Muscle layer of duodenum (tissue), 2 donors: ENCODE measurements around the gene REEP3.

ENCODE experiments used
- H3K27ac ChIP-seq: one replicate; pipeline ENCODE4 v1.7.0; 2013; ENCODE audit warnings: mild to moderate bottlenecking, low read length
- H3K27me3 ChIP-seq: one replicate; pipeline ENCODE4 v1.7.0; 2013; ENCODE audit warnings: low read depth, mild to moderate bottlenecking, control low read depth, low read length
- H3K36me3 ChIP-seq, 2 donors: one replicate each; pipeline ENCODE4 v1.7.0; 2013; ENCODE audit warnings: low read length in 2 of 2, control low read depth in 1 of 2, mild to moderate bottlenecking in 1 of 2; ENCODE audit not compliant: insufficient read depth in 2 of 2, control insufficient read depth in 1 of 2
- H3K4me1 ChIP-seq, 2 donors: one replicate each; pipeline ENCODE4 v1.7.0; 2013; ENCODE audit warnings: low read length in 2 of 2, mild to moderate bottlenecking in 2 of 2, control low read depth in 1 of 2, moderate library complexity in 1 of 2; ENCODE audit not compliant: insufficient read depth in 2 of 2, control insufficient read depth in 1 of 2
- H3K4me3 ChIP-seq, 2 donors: one replicate each; pipeline ENCODE4 v1.7.0; 2013; ENCODE audit warnings: low read length in 2 of 2, low read depth in 1 of 2, mild to moderate bottlenecking in 1 of 2
- H3K9me3 ChIP-seq, 2 donors: one replicate each; pipeline ENCODE4 v1.7.0; 2013; ENCODE audit warnings: low read length in 2 of 2, control low read depth in 1 of 2, mild to moderate bottlenecking in 1 of 2; ENCODE audit not compliant: control insufficient read depth in 1 of 2
- donor health status: healthy.

Gene REEP3

DNA sequence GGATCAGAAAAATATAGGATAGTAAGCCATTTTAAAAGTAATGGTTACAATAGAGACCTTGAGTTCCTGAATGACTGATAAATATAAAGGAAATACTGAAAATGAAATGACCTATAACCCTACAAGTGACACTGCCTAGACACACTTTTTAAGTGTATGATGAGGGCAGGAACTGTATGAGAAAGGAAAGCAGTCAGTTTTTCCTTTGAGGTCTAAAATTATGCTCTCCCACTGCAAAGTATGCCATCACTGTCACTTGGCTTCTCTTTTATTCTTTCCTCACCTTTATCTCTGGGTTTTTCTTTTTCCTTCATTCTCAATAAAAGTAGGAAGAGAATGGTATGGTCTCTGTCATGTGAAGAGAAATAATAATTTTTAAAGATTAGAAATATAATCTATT lies 13.5 kb downstream of the REEP3 start:
- Histone ChIP-seq H3K36me3 (no peaks in the 10 kb centered on the region), H3K4me1 (no peaks in the 10 kb centered on the region), H3K9me3 (no peaks in the 10 kb centered on the region), H3K4me3 (no peak overlapping the region), H3K27ac (no peak overlapping the region), H3K27me3 (no peaks in the 10 kb centered on the region)

DNA sequence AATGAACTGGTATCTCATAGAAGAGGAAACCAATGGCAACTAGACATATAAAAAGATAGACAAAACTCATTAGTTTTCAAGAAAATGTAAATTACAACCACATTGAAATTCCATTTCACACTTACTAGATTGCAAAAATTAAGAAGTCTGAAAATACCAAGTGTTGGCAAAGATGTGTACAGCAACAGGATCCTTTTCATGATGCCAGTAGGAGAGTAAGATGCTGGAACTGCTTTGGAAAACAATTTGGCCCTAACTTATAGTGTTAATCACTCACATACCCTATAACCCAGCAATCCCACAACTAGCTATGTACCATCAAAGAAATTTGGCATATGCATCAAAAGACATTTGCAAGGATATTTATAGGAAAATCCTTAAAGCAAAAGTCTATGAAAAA lies 15.5 kb downstream of the REEP3 start:
- no peaks in the 10 kb centered on the region for H3K4me1 ChIP-seq
- H3K9me3 ChIP-seq, result no peaks in the 10 kb centered on the region
- no peak overlapping the region for H3K27ac ChIP-seq
- H3K4me3 ChIP-seq, result no peak overlapping the region
- H3K27me3 ChIP-seq, result no peaks in the 10 kb centered on the region
- no peaks in the 10 kb centered on the region for H3K36me3 ChIP-seq

DNA sequence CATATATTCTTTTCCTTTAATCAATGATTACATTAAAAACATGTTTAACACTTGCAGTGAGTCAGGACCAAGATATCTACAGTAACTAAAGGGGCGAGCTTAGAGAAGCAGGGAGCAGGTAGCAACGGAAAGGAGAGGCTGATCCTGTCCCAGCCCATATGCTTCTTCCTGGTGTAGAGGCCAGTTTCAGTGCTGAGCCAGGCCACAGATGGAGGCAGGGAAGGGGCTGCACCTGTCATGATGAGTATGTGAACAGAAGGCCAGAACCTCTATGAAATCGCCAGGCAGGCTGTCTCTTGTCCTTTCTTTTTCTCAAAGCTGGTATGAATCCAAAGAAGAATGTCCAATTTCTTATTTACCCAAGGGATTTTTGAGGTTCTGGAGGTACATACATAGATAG lies 16.3 kb downstream of the REEP3 start:
- no peak overlapping the region for H3K27ac ChIP-seq
- no peak overlapping the region for H3K4me3 ChIP-seq
- no peaks in the 10 kb centered on the region for H3K27me3 ChIP-seq
- H3K9me3 ChIP-seq, result no peaks in the 10 kb centered on the region
- H3K36me3 ChIP-seq, result no peaks in the 10 kb centered on the region
- no peaks in the 10 kb centered on the region for H3K4me1 ChIP-seq

GRCh38 chr10:63539377-63539776 lies 18.2 kb downstream of the REEP3 start:
- Histone ChIP-seq H3K27me3 (no peaks in the 10 kb centered on the region), H3K27ac (no peak overlapping the region), H3K4me1 (no peaks in the 10 kb centered on the region), H3K4me3 (no peak overlapping the region), H3K36me3 (no peaks in the 10 kb centered on the region), H3K9me3 (no peaks in the 10 kb centered on the region)

DNA sequence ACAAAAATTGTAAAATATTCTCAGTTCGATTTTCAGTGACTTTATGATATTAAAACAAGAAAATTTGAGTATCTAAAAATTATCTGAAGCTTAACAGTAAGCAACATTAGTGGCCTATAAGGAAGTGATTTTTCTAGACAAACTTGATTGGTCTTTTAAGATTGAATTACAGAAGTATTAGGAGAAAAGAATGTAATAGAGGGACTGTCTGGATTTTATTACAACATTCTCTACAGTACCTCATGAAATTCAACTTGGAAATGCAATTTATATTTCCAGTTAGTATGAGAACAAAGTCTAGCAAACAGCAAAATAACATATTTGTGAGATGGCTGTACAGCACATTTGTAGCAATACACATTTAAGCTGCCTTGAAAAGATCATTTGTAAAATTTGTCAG lies 18.8 kb downstream of the REEP3 start:
- no peak overlapping the region for H3K27ac ChIP-seq
- no peaks in the 10 kb centered on the region for H3K27me3 ChIP-seq
- no peaks in the 10 kb centered on the region for H3K4me1 ChIP-seq
- no peaks in the 10 kb centered on the region for H3K9me3 ChIP-seq
- H3K36me3 ChIP-seq, result no peaks in the 10 kb centered on the region
- no peak overlapping the region for H3K4me3 ChIP-seq

DNA sequence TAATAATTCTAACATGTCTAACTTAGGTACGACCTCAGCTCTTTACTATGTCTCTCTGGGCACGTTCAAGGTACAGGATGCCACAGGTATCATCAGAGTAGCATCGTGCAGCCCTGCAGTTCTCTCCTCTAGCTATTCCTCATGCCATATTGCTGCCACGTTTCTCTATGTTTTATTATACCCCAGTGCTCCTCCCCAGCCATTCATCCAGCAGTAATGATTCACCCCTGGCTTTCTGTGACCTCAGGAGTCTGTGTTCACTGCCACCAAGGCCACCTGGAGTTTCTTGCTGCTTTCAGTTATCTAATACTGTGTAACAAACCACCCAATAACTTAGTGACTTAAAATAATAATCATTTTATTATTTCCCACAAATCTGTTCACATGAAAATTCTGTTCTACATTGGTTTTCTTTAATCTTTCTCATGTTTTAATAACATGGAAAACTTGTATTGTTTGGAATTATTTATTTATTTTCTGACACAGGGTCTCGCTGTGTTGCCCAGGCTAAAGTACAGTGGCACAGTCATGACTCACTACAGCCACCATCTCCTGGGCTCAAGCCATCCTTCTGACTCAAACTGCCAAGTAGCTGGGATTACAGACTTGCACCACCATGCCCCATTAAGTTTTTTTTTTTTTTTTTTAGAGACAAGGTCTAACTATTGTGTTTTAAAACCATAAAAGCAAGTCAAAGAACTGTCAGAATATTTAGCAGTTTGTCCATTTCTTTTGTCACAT lies 21.8 kb downstream of the REEP3 start:
- H3K27ac ChIP-seq, result no peak overlapping the region
- no peaks in the 10 kb centered on the region for H3K36me3 ChIP-seq
- H3K9me3 ChIP-seq, result no peaks in the 10 kb centered on the region
- H3K4me3 ChIP-seq, result no peak overlapping the region
- H3K4me1 ChIP-seq, result no peaks in the 10 kb centered on the region
- H3K27me3 ChIP-seq, result no peaks in the 10 kb centered on the region

- Histone ChIP-seq H3K36me3 (no peaks in the 10 kb centered on the region), H3K27ac (no peak overlapping the region), H3K27me3 (no peaks in the 10 kb centered on the region), H3K9me3 (no peaks in the 10 kb centered on the region), H3K4me1 (no peaks in the 10 kb centered on the region), H3K4me3 (no peak overlapping the region)
Measured at GRCh38 chr10:63543576-63543962, 22.4 kb downstream of the REEP3 start.

- H3K9me3 ChIP-seq, result no peaks in the 10 kb centered on the region
- no peaks in the 10 kb centered on the region for H3K27me3 ChIP-seq
- H3K36me3 ChIP-seq, result no peaks in the 10 kb centered on the region
- H3K4me3 ChIP-seq, result no peak overlapping the region
- no peak overlapping the region for H3K27ac ChIP-seq
- H3K4me1 ChIP-seq, result no peaks in the 10 kb centered on the region
Measured at GRCh38 chr10:63544418-63544817, 23.2 kb downstream of the REEP3 start.

DNA sequence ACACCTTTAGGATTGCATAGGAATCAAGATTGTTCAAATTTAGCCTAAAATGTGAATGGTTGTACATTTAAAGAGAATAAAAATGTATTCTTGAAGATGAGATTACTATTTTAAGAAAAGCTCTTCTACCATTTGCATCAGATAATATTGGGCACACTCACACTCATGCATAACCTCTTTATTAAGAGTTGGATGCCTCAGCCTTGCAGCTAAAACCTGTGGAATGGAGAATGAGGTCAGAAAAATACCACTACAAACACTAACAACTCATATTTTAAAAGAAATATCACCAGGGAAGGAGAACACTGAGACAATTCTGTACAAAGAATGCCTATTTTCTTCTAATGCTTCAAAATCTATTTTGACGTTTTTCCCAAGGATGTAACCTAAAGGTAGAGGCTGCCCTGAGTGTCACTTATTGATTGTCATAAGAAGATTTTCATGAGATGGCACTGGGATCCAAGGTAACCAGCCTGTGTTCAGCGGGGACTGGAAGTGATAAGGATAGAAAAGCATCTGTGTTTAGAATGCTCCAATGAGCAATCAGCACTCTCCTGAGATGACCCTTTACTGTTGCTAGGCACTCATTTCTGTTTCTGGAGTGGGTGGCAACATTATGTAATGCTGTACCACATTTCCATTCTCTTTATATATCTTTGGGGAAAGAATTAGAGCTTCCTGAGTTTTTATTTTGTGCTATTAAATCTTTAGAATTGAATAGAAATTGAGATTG lies 26.6 kb downstream of the REEP3 start:
- Histone ChIP-seq H3K4me1 (no peaks in the 10 kb centered on the region), H3K36me3 (peaks cover 0 to 3% of the 10 kb centered on the region in 2 donors), H3K9me3 (no peaks in the 10 kb centered on the region), H3K27me3 (no peaks in the 10 kb centered on the region), H3K27ac (no peak overlapping the region), H3K4me3 (no peak overlapping the region)

GRCh38 chr10:63548860-63549259 lies 27.7 kb downstream of the REEP3 start:
- H3K36me3 ChIP-seq, result peaks cover 0 to 4% of the 10 kb centered on the region in 2 donors
- H3K9me3 ChIP-seq, result no peaks in the 10 kb centered on the region
- no peaks in the 10 kb centered on the region for H3K4me1 ChIP-seq
- no peak overlapping the region for H3K4me3 ChIP-seq
- no peak overlapping the region for H3K27ac ChIP-seq
- no peaks in the 10 kb centered on the region for H3K27me3 ChIP-seq

DNA sequence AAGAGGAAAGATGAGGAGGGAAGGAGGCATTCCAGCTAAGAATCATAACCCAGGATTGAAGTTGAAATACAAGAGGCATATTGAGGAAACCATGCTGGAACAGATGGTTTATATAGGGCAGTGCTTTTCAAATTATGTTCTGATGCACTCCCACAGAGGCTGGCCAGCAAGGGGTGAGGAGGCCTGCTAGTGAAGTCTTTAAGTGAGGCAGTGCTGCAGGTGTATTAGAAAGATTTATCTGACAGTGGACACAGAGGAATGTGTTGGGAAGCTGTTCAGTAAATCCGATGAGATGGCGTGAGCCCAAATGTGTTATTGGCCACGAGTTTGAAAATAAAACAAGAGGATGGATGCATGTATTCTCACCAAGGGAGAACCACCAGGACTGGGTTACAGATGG lies 28.6 kb downstream of the REEP3 start:
- H3K4me1 ChIP-seq, result peaks cover 0 to 1% of the 10 kb centered on the region in 2 donors
- H3K4me3 ChIP-seq, result no peak overlapping the region
- no peak overlapping the region for H3K27ac ChIP-seq
- peaks cover 0 to 4% of the 10 kb centered on the region in 2 donors for H3K36me3 ChIP-seq
- H3K27me3 ChIP-seq, result no peaks in the 10 kb centered on the region
- no peaks in the 10 kb centered on the region for H3K9me3 ChIP-seq
